Measurements from ENCODE around the gene ZFYVE26. TPM values are rescaled to one million over a fixed set of nuclear protein-coding genes. Genes with fewer than 3 reads are reported as not detected.

Gene ZFYVE26
- total and polyA plus RNA-seq, 2 donors, result 6.2 to 7.8 TPM

- H3K27ac ChIP-seq (ENCODE audit: low read depth in 1 of 2, low read length in 1 of 2), result no peak overlapping the region
- 93% methylated on average over 9 of the region's 9 CpGs for WGBS
- H3K4me3 ChIP-seq (ENCODE audit: low read length in 2 of 2), result no peak overlapping the region
- no peaks in the 10 kb centered on the region for H3K27me3 ChIP-seq (ENCODE audit: control insufficient read depth in 2 of 2, insufficient read depth in 1 of 2, low read length in 1 of 2)
- H3K36me3 ChIP-seq (ENCODE audit: control insufficient read depth in 2 of 2, insufficient read depth in 2 of 2, low read length in 1 of 2), result no peaks in the 10 kb centered on the region
- H3K9me3 ChIP-seq (ENCODE audit: control insufficient read depth in 2 of 2, insufficient read depth in 1 of 2, low read length in 1 of 2), result peaks cover 0 to 14% of the 10 kb centered on the region in 2 donors
- peaks cover 0 to 17% of the 10 kb centered on the region in 2 donors for H3K4me1 ChIP-seq (ENCODE audit: control insufficient read depth in 2 of 2, insufficient read depth in 2 of 2, low read length in 2 of 2)
- no peak for DNase-seq (ENCODE audit: low read depth in 6 of 9, low spot score in 9 of 9)
These were observed 33.9 kb upstream of the ZFYVE26 start for GRCh38 chr14:67850066-67850830.

DNA sequence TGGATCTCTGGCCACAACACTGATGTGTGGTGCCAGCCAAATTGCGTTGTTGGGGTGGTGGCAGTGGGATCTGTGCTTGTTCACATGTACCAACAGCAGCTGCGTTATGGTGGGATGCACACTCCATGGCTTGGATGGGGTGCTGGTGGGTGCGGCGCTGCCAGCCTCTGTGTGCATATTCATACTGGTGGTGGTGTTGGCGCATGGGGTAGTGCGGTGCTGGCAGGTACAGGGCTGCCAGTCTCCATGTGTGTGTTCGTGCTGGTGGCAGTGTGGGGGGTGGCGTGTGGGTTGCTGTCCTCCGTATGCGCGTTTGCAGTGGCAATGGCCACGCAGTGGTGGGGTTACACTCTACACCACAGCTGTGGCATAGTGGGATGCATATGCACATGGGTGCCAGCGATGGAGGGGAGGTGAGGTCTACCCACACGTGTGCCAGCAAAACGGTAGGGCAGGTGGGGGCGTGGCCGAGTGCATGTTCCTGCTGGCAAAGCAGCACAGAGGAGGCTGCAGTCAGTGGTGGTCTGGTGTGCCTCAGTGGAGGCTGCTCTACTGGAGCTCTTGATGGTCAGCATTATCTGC is 29.7 kb upstream of the ZFYVE26 start:
- no peak overlapping the region for H3K27ac ChIP-seq (ENCODE audit: low read depth in 1 of 2, low read length in 1 of 2)
- no peaks in the 10 kb centered on the region for H3K27me3 ChIP-seq (ENCODE audit: control insufficient read depth in 2 of 2, insufficient read depth in 1 of 2, low read length in 1 of 2)
- H3K4me1 ChIP-seq (ENCODE audit: control insufficient read depth in 2 of 2, insufficient read depth in 2 of 2, low read length in 2 of 2), result peaks cover 0 to 5% of the 10 kb centered on the region in 2 donors
- 95% methylated on average over 17 of the region's 17 CpGs for WGBS
- H3K36me3 ChIP-seq (ENCODE audit: control insufficient read depth in 2 of 2, insufficient read depth in 2 of 2, low read length in 1 of 2), result no peaks in the 10 kb centered on the region
- no peak overlapping the region for H3K4me3 ChIP-seq (ENCODE audit: low read length in 2 of 2)
- peaks cover 0 to 12% of the 10 kb centered on the region in 2 donors for H3K9me3 ChIP-seq (ENCODE audit: control insufficient read depth in 2 of 2, insufficient read depth in 1 of 2, low read length in 1 of 2)
- no peak for DNase-seq (ENCODE audit: low read depth in 6 of 9, low spot score in 9 of 9)

DNA sequence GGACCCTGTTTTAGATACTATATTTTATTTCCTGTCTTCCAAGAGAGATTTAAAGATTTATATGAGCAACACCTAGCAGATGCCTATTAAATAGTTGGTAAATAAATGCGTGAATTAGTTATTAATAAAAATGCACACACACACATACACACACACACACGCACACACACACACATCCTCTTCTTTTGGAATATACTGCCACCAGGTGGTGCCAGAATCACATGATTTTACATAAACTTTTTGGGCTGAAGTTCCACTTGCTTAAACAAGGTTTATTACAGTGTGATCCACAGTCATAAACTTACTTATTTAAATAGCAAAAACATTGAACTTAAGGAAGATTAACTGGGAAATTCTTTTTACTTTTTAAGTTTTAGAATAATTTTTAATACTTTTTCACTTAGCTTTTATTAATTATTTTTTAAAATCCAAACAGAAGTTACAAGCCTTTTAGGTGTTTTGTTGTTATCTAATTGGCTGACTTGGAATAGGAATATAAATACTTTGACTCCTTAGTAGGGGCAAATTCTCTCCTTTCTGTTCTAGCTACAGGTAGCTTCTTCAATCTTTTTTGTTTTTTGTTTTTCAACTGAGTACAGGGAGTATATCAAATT is 20.7 kb upstream of the ZFYVE26 start:
- WGBS, result 44% methylated on average over 2 of the region's 2 CpGs
- DNase-seq (ENCODE audit: low read depth in 6 of 9, low spot score in 9 of 9), result peak in 8 of 9 donors; percentile 41 to 85 (median 60)

DNA sequence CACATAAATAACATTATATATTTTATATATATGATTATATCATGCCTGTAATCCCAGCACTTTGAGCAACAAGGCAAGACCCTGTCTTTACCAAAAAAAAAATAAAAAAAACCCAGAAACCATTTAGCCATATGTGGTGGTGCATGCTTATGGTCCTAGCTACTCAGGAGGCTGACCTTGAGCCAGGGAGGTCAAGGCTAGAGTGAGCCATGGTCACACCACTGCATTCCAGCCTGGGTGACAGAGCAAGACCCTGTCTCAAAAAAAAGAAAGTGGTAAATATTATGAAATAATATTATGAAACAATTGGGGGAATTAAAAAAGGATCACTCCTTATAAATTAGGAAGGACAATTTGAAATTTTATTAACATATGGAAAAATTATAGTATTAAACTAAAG is 19.2 kb upstream of the ZFYVE26 start:
- no peak overlapping the region for H3K4me3 ChIP-seq (ENCODE audit: low read length in 2 of 2)
- H3K4me1 ChIP-seq (ENCODE audit: control insufficient read depth in 2 of 2, insufficient read depth in 2 of 2, low read length in 2 of 2), result no peaks in the 10 kb centered on the region
- DNase-seq (ENCODE audit: low read depth in 6 of 9, low spot score in 9 of 9), result no peak
- H3K36me3 ChIP-seq (ENCODE audit: control insufficient read depth in 2 of 2, insufficient read depth in 2 of 2, low read length in 1 of 2), result peaks cover 3 to 10% of the 10 kb centered on the region in 2 donors
- no peak overlapping the region for H3K27ac ChIP-seq (ENCODE audit: low read depth in 1 of 2, low read length in 1 of 2)
- no peaks in the 10 kb centered on the region for H3K27me3 ChIP-seq (ENCODE audit: control insufficient read depth in 2 of 2, insufficient read depth in 1 of 2, low read length in 1 of 2)
- no peaks in the 10 kb centered on the region for H3K9me3 ChIP-seq (ENCODE audit: control insufficient read depth in 2 of 2, insufficient read depth in 1 of 2, low read length in 1 of 2)

More for the DNA sequence above, 20.7 kb upstream of the ZFYVE26 start:
- Histone ChIP-seq H3K4me3 (ENCODE audit: low read length in 2 of 2) (no peak overlapping the region), H3K9me3 (ENCODE audit: control insufficient read depth in 2 of 2, insufficient read depth in 1 of 2, low read length in 1 of 2) (no peaks in the 10 kb centered on the region), H3K4me1 (ENCODE audit: control insufficient read depth in 2 of 2, insufficient read depth in 2 of 2, low read length in 2 of 2) (no peaks in the 10 kb centered on the region), H3K27me3 (ENCODE audit: control insufficient read depth in 2 of 2, insufficient read depth in 1 of 2, low read length in 1 of 2) (no peaks in the 10 kb centered on the region), H3K36me3 (ENCODE audit: control insufficient read depth in 2 of 2, insufficient read depth in 2 of 2, low read length in 1 of 2) (peaks cover 3 to 7% of the 10 kb centered on the region in 2 donors), H3K27ac (ENCODE audit: low read depth in 1 of 2, low read length in 1 of 2) (no peak overlapping the region)

GRCh38 chr14:67833403-67833802 is 17.0 kb upstream of the ZFYVE26 start:
- H3K4me1 ChIP-seq (ENCODE audit: control insufficient read depth in 2 of 2, insufficient read depth in 2 of 2, low read length in 2 of 2), result no peaks in the 10 kb centered on the region
- no peaks in the 10 kb centered on the region for H3K27me3 ChIP-seq (ENCODE audit: control insufficient read depth in 2 of 2, insufficient read depth in 1 of 2, low read length in 1 of 2)
- WGBS, result 97% methylated on average over 1 of the region's 1 CpG
- H3K36me3 ChIP-seq (ENCODE audit: control insufficient read depth in 2 of 2, insufficient read depth in 2 of 2, low read length in 1 of 2), result peaks cover 3 to 10% of the 10 kb centered on the region in 2 donors
- no peak overlapping the region for H3K4me3 ChIP-seq (ENCODE audit: low read length in 2 of 2)
- DNase-seq (ENCODE audit: low read depth in 6 of 9, low spot score in 9 of 9), result no peak
- no peaks in the 10 kb centered on the region for H3K9me3 ChIP-seq (ENCODE audit: control insufficient read depth in 2 of 2, insufficient read depth in 1 of 2, low read length in 1 of 2)
- no peak overlapping the region for H3K27ac ChIP-seq (ENCODE audit: low read depth in 1 of 2, low read length in 1 of 2)

DNA sequence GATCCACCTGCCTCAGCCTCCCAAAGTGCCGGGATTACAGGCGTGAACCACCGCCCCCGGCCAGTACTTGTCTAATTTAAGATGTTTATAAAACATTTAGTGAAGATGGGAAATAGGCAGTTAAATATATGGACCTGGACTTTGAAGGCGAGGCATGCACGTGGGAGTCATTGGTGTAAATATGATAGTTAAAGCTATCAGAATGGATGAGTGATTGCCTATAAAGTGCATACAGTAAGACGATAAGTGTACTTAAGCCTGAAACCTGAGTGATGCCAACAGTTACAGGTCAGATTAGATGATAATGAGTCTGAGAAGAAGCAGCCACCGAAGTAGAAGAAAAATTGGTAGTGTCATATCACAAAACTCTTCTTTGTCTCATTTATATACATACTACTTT is 14.7 kb upstream of the ZFYVE26 start:
- Histone ChIP-seq H3K27me3 (ENCODE audit: control insufficient read depth in 2 of 2, insufficient read depth in 1 of 2, low read length in 1 of 2) (no peaks in the 10 kb centered on the region), H3K9me3 (ENCODE audit: control insufficient read depth in 2 of 2, insufficient read depth in 1 of 2, low read length in 1 of 2) (no peaks in the 10 kb centered on the region), H3K36me3 (ENCODE audit: control insufficient read depth in 2 of 2, insufficient read depth in 2 of 2, low read length in 1 of 2) (peaks cover 7 to 22% of the 10 kb centered on the region in 2 donors), H3K4me1 (ENCODE audit: control insufficient read depth in 2 of 2, insufficient read depth in 2 of 2, low read length in 2 of 2) (no peaks in the 10 kb centered on the region), H3K4me3 (ENCODE audit: low read length in 2 of 2) (no peak overlapping the region), H3K27ac (ENCODE audit: low read depth in 1 of 2, low read length in 1 of 2) (no peak overlapping the region)
- no peak for DNase-seq (ENCODE audit: low read depth in 6 of 9, low spot score in 9 of 9)
- 97% methylated on average over 8 of the region's 8 CpGs for WGBS

DNA sequence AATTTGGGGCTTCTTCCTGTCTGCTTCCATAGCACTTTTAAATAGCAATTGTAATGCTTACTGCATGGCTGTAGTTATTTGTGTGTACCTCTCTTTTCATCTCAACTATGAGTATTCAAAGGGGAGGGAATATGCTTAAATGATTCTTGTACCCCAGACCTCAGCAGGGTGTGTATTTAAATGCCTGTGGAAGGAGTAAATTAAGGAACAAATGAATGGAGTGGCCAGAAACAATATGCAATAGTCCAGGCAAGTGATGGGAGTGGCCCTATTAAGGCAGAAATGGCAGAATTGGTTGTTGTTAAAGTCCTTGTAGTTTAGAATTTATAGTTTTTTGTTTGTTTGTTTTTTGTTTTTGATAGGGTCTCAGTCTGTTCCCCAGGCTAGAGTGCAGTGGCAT is 4.7 kb upstream of the ZFYVE26 start:
- Histone ChIP-seq H3K27ac (ENCODE audit: low read depth in 1 of 2, low read length in 1 of 2) (no peak overlapping the region), H3K4me1 (ENCODE audit: control insufficient read depth in 2 of 2, insufficient read depth in 2 of 2, low read length in 2 of 2) (peaks cover 6 to 8% of the 10 kb centered on the region in 2 donors), H3K4me3 (ENCODE audit: low read length in 2 of 2) (no peak overlapping the region), H3K36me3 (ENCODE audit: control insufficient read depth in 2 of 2, insufficient read depth in 2 of 2, low read length in 1 of 2) (peaks cover 0 to 7% of the 10 kb centered on the region in 2 donors), H3K27me3 (ENCODE audit: control insufficient read depth in 2 of 2, insufficient read depth in 1 of 2, low read length in 1 of 2) (no peaks in the 10 kb centered on the region), H3K9me3 (ENCODE audit: control insufficient read depth in 2 of 2, insufficient read depth in 1 of 2, low read length in 1 of 2) (no peaks in the 10 kb centered on the region)
- no peak for DNase-seq (ENCODE audit: low read depth in 6 of 9, low spot score in 9 of 9)

DNA sequence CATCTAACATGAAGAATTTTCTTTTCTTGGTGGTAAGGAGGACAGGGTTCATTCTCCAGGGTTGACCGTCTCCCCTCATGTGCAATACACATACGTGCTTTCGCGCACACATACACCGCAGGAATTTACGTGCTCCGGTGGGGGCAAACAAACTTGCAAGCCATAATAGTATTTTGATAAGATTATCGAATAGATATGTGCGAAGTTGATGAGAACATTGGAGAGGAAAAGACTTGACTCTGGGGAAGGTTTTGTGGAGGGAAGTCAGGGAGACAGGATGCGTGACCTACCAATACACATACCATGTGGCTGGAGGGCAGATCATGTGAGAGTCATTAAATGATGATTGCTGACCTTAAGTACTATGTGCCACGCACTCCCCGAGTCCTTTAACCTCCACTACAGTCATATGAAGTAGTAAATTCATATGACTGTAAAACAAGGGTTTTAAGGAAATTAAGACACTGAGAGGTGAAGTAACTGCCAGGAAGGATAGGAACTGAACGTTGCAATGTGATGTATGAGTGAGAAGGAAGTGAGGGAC is 4.1 kb upstream of the ZFYVE26 start:
- peak overlapping the region; percentile 59 to 95 for H3K4me3 ChIP-seq (ENCODE audit: low read length in 2 of 2)
- no peaks in the 10 kb centered on the region for H3K27me3 ChIP-seq (ENCODE audit: control insufficient read depth in 2 of 2, insufficient read depth in 1 of 2, low read length in 1 of 2)
- H3K27ac ChIP-seq (ENCODE audit: low read depth in 1 of 2, low read length in 1 of 2), result no peak overlapping the region
- peaks cover 11 to 14% of the 10 kb centered on the region in 2 donors for H3K4me1 ChIP-seq (ENCODE audit: control insufficient read depth in 2 of 2, insufficient read depth in 2 of 2, low read length in 2 of 2)
- peaks cover 0 to 7% of the 10 kb centered on the region in 2 donors for H3K36me3 ChIP-seq (ENCODE audit: control insufficient read depth in 2 of 2, insufficient read depth in 2 of 2, low read length in 1 of 2)
- peak in 1 of 9 donors; percentile 23 for DNase-seq (ENCODE audit: low read depth in 6 of 9, low spot score in 9 of 9)
- WGBS, result 28% methylated on average over 13 of the region's 13 CpGs
- no peaks in the 10 kb centered on the region for H3K9me3 ChIP-seq (ENCODE audit: control insufficient read depth in 2 of 2, insufficient read depth in 1 of 2, low read length in 1 of 2)

Measured in thymus (tissue), 11 donors.